SK-N-DZ (cell line): ENCODE results near the gene PRR12.

Experiments used
- DNase-seq: peaks from one replicate; pipeline ENCODE4 v3.0.0-alpha.2; 2015; ENCODE audit warnings: low spot score

PRR12 gene

GRCh38 chr19:49565261-49565660 is 25.7 kb upstream of the PRR12 start:
- DNase-seq = no peak

GRCh38 chr19:49566302-49566701 is 24.7 kb upstream of the PRR12 start:
- no peak for DNase-seq

- DNase-seq = no peak
Observed at GRCh38 chr19:49567861-49568441, 23.0 kb upstream of the PRR12 start.

GRCh38 chr19:49570138-49570856 is 20.7 kb upstream of the PRR12 start:
- DNase-seq = peak; percentile 79

GRCh38 chr19:49570997-49571676 is 19.8 kb upstream of the PRR12 start:
- no peak for DNase-seq

GRCh38 chr19:49573009-49573408 is 18.0 kb upstream of the PRR12 start:
- no peak for DNase-seq

GRCh38 chr19:49573425-49573824 is 17.6 kb upstream of the PRR12 start:
- no peak for DNase-seq

GRCh38 chr19:49574206-49574755 is 16.7 kb upstream of the PRR12 start:
- DNase-seq = no peak

- no peak for DNase-seq
Observed at GRCh38 chr19:49579193-49579592, 11.8 kb upstream of the PRR12 start.

- no peak for DNase-seq
Observed at GRCh38 chr19:49579947-49580263, 11.1 kb upstream of the PRR12 start.

GRCh38 chr19:49580264-49581006 is 10.5 kb upstream of the PRR12 start, which contains the start of gene NOSIP:
NOSIP (minus strand) TSS chr19:49580556; CDS start chr19:49560691, 19,865 bp downstream.
- DNase-seq = peak; percentile 91

GRCh38 chr19:49581007-49581508 is 9.9 kb upstream of the PRR12 start, which contains the start of gene PRRG2:
PRRG2 (plus strand) TSS chr19:49581316; CDS start chr19:49583220, 1,904 bp downstream.
- DNase-seq = no peak

GRCh38 chr19:49583239-49583638 is 7.7 kb upstream of the PRR12 start:
- DNase-seq = no peak

GRCh38 chr19:49585023-49585422 is 6.0 kb upstream of the PRR12 start:
- DNase-seq = peak; percentile 90

- DNase-seq = no peak
Observed at GRCh38 chr19:49587227-49587626, 3.8 kb upstream of the PRR12 start.

GRCh38 chr19:49588365-49589122 is 2.4 kb upstream of the PRR12 start:
- DNase-seq = peak; percentile 17

GRCh38 chr19:49589502-49589905 is 1.5 kb upstream of the PRR12 start:
- DNase-seq = peak; percentile 28

- DNase-seq = peak; percentile 94
Observed at GRCh38 chr19:49590071-49590970, 661 bp upstream of the PRR12 start.

- DNase-seq = peak; percentile 25
Observed at GRCh38 chr19:49591731-49592485, 926 bp downstream of the PRR12 start.
